GM12892 (cell line): Measurements from ENCODE around the gene CSTPP1.
"Not testable (repeated sequence)": the region's sequence is repeated elsewhere in the genome, so short reads cannot be mapped to it uniquely, and the experiment has no call there.

Source experiments
- DNase-seq: peaks from one replicate; pipeline ENCODE4 v3.0.0; 2011; ENCODE audit not compliant: insufficient read length
- FAIRE-seq: peaks from 2 replicates; lab custom pipeline; 2011; peaks lifted over from hg19 to GRCh38; lab: Jason Lieb, UNC
- POLR2A ChIP-seq: IDR thresholded peaks from 2 replicates; pipeline ENCODE4 v1.6.1; 2011; ENCODE audit warnings: low read depth, low read length, control low read depth
- POLR2AphosphoS5 ChIP-seq: IDR thresholded peaks from 2 replicates; pipeline ENCODE4 v1.6.1; 2011; ENCODE audit warnings: low read depth, low read length, control low read depth
- TAF1 ChIP-seq: IDR thresholded peaks from 2 replicates; pipeline ENCODE4 v1.6.1; 2011; ENCODE audit warnings: low read depth, mild to moderate bottlenecking, control low read depth, low read length, borderline replicate concordance

Gene CSTPP1

GRCh38 chr11:46944356-46945075 is 8.0 kb downstream of the CSTPP1 start:
- no peak for TF ChIP-seq POLR2A
- no peak for TF ChIP-seq POLR2AphosphoS5
- no peak for TF ChIP-seq TAF1
- FAIRE-seq (no peak), DNase-seq (no peak)

GRCh38 chr11:46947399-46948077 is 11.0 kb downstream of the CSTPP1 start:
- no peak for TF ChIP-seq POLR2A
- no peak for TF ChIP-seq TAF1
- TF ChIP-seq POLR2AphosphoS5: no peak
- no peak for DNase-seq
- no peak for FAIRE-seq

- DNase-seq: no peak
- FAIRE-seq: no peak
- TF ChIP-seq POLR2A: no peak
Measured at GRCh38 chr11:46948378-46949131, 12.0 kb downstream of the CSTPP1 start.

- FAIRE-seq (no peak), DNase-seq (no peak)
- TF ChIP-seq TAF1 (no peak), POLR2A (no peak), POLR2AphosphoS5 (no peak)
Measured at GRCh38 chr11:46949297-46949696, 12.7 kb downstream of the CSTPP1 start.

- FAIRE-seq (no peak), DNase-seq (no peak)
- TF ChIP-seq POLR2AphosphoS5: no peak
- TF ChIP-seq TAF1: no peak
- no peak for TF ChIP-seq POLR2A
Measured at GRCh38 chr11:46951864-46952263, 15.3 kb downstream of the CSTPP1 start.

GRCh38 chr11:46952553-46952952 is 16.0 kb downstream of the CSTPP1 start:
- FAIRE-seq: no peak
- no peak for TF ChIP-seq POLR2A
- TF ChIP-seq TAF1: no peak
- TF ChIP-seq POLR2AphosphoS5: no peak
- no peak for DNase-seq

- TF ChIP-seq TAF1 (no peak), POLR2AphosphoS5 (no peak), POLR2A (no peak)
- DNase-seq (no peak), FAIRE-seq (no peak)
Measured at GRCh38 chr11:46953093-46953492, 16.5 kb downstream of the CSTPP1 start.

- FAIRE-seq (no peak), DNase-seq (no peak)
- TF ChIP-seq TAF1 (no peak), POLR2A (no peak), POLR2AphosphoS5 (no peak)
Measured at GRCh38 chr11:46958777-46959176, 22.2 kb downstream of the CSTPP1 start.

GRCh38 chr11:46961041-46961440 is 24.5 kb downstream of the CSTPP1 start:
- peak; percentile 61 for FAIRE-seq
- DNase-seq: no peak
- TF ChIP-seq POLR2A (no peak), POLR2AphosphoS5 (no peak), TAF1 (no peak)

- DNase-seq, FAIRE-seq: not testable (repeated sequence)
Measured at GRCh38 chr11:46961886-46962285, 25.3 kb downstream of the CSTPP1 start.

GRCh38 chr11:46963844-46964243 is 27.3 kb downstream of the CSTPP1 start:
- DNase-seq (no peak), FAIRE-seq (no peak)
- TF ChIP-seq POLR2AphosphoS5 (no peak), POLR2A (no peak), TAF1 (no peak)

GRCh38 chr11:46966773-46967172 is 30.2 kb downstream of the CSTPP1 start:
- FAIRE-seq (no peak), DNase-seq (no peak)
- TF ChIP-seq TAF1 (no peak), POLR2A (no peak), POLR2AphosphoS5 (no peak)
